Measurements from ENCODE around the gene KPRP.

GRCh38 chr1:152753586-152753985 is 4.2 kb upstream of the KPRP start:
- TF ChIP-seq PAX5 (IDR thresholded peaks at IDR 0.05; ENCODE audit: insufficient read depth, low read length, severe bottlenecking) (no peak), POLR2A (IDR thresholded peaks at IDR 0.05; ENCODE audit: low read depth, low read length) (no peak), POLR2AphosphoS5 (IDR thresholded peaks at IDR 0.05; ENCODE audit: low read depth, low read length) (no peak), TAF1 (IDR thresholded peaks at IDR 0.05; ENCODE audit: low read depth, low read length) (no peak), SPI1 (IDR thresholded peaks at IDR 0.05; ENCODE audit: low read depth, low read length) (no peak)
